CD14-positive monocyte (primary cell): ENCODE results near the gene KCTD20. TPM values are rescaled to one million over a fixed set of nuclear protein-coding genes. Genes with fewer than 3 reads are reported as not detected.

ENCODE experiments used
- DNase-seq, 3 donors: peaks; one replicate each; pipeline ENCODE4 v3.0.0-alpha.2; 2011 to 2022
- H2AFZ ChIP-seq: 2 replicates; pipeline ENCODE4 v1.6.0; 2012; ENCODE audit warnings: mild to moderate bottlenecking, low read depth, low read length, inconsistent platforms; ENCODE audit not compliant: insufficient read depth, poor library complexity, severe bottlenecking
- H3K27ac ChIP-seq, 2 donors: 1 replicate in 1 of 2; 2 replicates in 1 of 2; pipeline ENCODE4 v1.5.1; 2012 to 2013; ENCODE audit warnings: low read length in 2 of 2, control low read depth in 1 of 2, inconsistent platforms in 1 of 2, low read depth in 1 of 2, mild to moderate bottlenecking in 1 of 2
- H3K27me3 ChIP-seq, 2 donors: one replicate each; pipeline versions ENCODE4 v1.6.0 to v1.6.1; 2011 to 2013; ENCODE audit warnings: low read length in 2 of 2; ENCODE audit not compliant: control insufficient read depth in 2 of 2, insufficient read depth in 2 of 2
- H3K36me3 ChIP-seq, 2 donors: replicated peaks in 1 of 2; 1 replicate in 1 of 2; 2 replicates in 1 of 2; pipeline versions ENCODE4 v1.5.1 to v1.6.1; 2012 to 2013; ENCODE audit warnings: low read length in 2 of 2, control low read depth in 1 of 2, inconsistent platforms in 1 of 2, mild to moderate bottlenecking in 1 of 2; ENCODE audit not compliant: insufficient read depth in 2 of 2, control insufficient read depth in 1 of 2
- H3K4me1 ChIP-seq, 2 donors: 1 replicate in 1 of 2; 2 replicates in 1 of 2; pipeline versions ENCODE4 v1.5.1 to v1.6.1; 2012 to 2013; ENCODE audit warnings: low read length in 2 of 2, control low read depth in 1 of 2, inconsistent platforms in 1 of 2, mild to moderate bottlenecking in 1 of 2, moderate library complexity in 1 of 2; ENCODE audit not compliant: insufficient read depth in 2 of 2, control insufficient read depth in 1 of 2
- H3K4me2 ChIP-seq: replicated peaks from 2 replicates; pipeline ENCODE3; 2012; ENCODE audit warnings: low read length, moderate library complexity, mild to moderate bottlenecking; ENCODE audit not compliant: poor library complexity, severe bottlenecking; ENCODE audit errors: extremely low read depth
- H3K4me3 ChIP-seq, 3 experiments: fragments of 200-600 bp in 1 of 3; sonication (generic) in 1 of 3; replicated peaks in 1 of 3; 1 replicate in 2 of 3; 2 replicates in 1 of 3; pipeline ENCODE4 v1.5.1; 2011 to 2013; ENCODE audit warnings: low read length in 3 of 3, mild to moderate bottlenecking in 3 of 3, control low read depth in 2 of 3, low read depth in 2 of 3, inconsistent platforms in 1 of 3, moderate library complexity in 1 of 3
- H3K79me2 ChIP-seq: 2 replicates; pipeline ENCODE4 v1.6.0; 2012; ENCODE audit warnings: mild to moderate bottlenecking, control low read depth, inconsistent platforms, low read length, moderate library complexity; ENCODE audit not compliant: insufficient read depth
- H3K9ac ChIP-seq: 2 replicates; pipeline ENCODE4 v1.6.0; 2017; ENCODE audit warnings: low read length, mild to moderate bottlenecking; ENCODE audit not compliant: insufficient read depth, poor library complexity, severe bottlenecking
- H3K9me3 ChIP-seq, 2 donors: replicated peaks in 1 of 2; 1 replicate in 1 of 2; 2 replicates in 1 of 2; pipeline versions ENCODE4 v1.5.1 to v1.6.1; 2012 to 2013; ENCODE audit warnings: low read length in 2 of 2, control low read depth in 1 of 2; ENCODE audit not compliant: control insufficient read depth in 1 of 2, insufficient read depth in 1 of 2
- H4K20me1 ChIP-seq: 2 replicates; pipeline ENCODE4 v1.6.0; 2012; ENCODE audit warnings: mild to moderate bottlenecking, low read length, control low read depth, moderate library complexity; ENCODE audit not compliant: insufficient read depth
- H3K27ac Mint-ChIP-seq, 7 donors: one replicate each; pipeline ENCODE4 v1.8.0; 2020; ENCODE audit warnings: mild to moderate bottlenecking in 7 of 7, mixed read lengths in 7 of 7, moderate library complexity in 6 of 7, inconsistent platforms in 2 of 7
- H3K27me3 Mint-ChIP-seq, 3 donors: one replicate each; pipeline ENCODE4 v1.8.0; 2021 to 2022; ENCODE audit warnings: low read depth in 3 of 3, mild to moderate bottlenecking in 3 of 3, mixed read lengths in 3 of 3, moderate library complexity in 3 of 3, inconsistent platforms in 1 of 3
- H3K36me3 Mint-ChIP-seq, 2 donors: one replicate each; pipeline ENCODE4 v1.8.0; 2020; ENCODE audit warnings: mixed read lengths in 2 of 2, inconsistent platforms in 1 of 2, mild to moderate bottlenecking in 1 of 2
- H3K4me1 Mint-ChIP-seq: one replicate; pipeline ENCODE4 v1.8.0; 2020; ENCODE audit warnings: mild to moderate bottlenecking, mixed read lengths
- H3K4me3 Mint-ChIP-seq, 2 donors: one replicate each; pipeline ENCODE4 v1.8.0; 2020; ENCODE audit warnings: mild to moderate bottlenecking in 2 of 2, mixed read lengths in 2 of 2, moderate library complexity in 1 of 2
- H3K9me3 Mint-ChIP-seq, 7 donors: one replicate each; pipeline ENCODE4 v1.8.0; 2020 to 2022; ENCODE audit warnings: mixed read lengths in 7 of 7, mild to moderate bottlenecking in 6 of 7, moderate library complexity in 6 of 7, inconsistent platforms in 2 of 7
- WGBS: methylation state at CpG from one replicate; pipeline ENCODE4 v1.1.5; 2013; ENCODE audit warnings: missing lambda C conversion rate; ENCODE audit not compliant: insufficient coverage; 5-methylcytosine and 5-hydroxymethylcytosine counted together
- intact Hi-C, 2 donors: fragments of 100-400 bp; cut with micrococcal nuclease; formaldehyde crosslinking; loops; one replicate each; pipeline versions ENCODE4 v1.15.0 to v1.15.1; 2023
- polyA plus RNA-seq, 3 donors: library from polyadenylated mRNA; depleted of rRNA in 1 of 3; unstranded in 2 of 3; stranded (reverse) in 1 of 3; fragments of 300-500 nt in 2 of 3; fragments of >200 nt in 1 of 3; fragmentation: Illumina TruSeq in 2 of 3; gene quantifications; 1 replicate in 2 of 3; 2 replicates in 1 of 3; pipeline ENCODE4 v1.2.3, GENCODE V29; 2012 to 2021
- TF ChIP-seq, protein P1 (sequence below): fragments of 200-600 bp; IDR thresholded peaks from one replicate; pipeline ENCODE4 v1.8.0; 2022; ENCODE audit warnings: antibody characterized with exemption, mild to moderate bottlenecking

KCTD20 gene
- polyA plus RNA-seq, 3 donors, result 23.7 to 79.7 (median 73.9) TPM

DNA sequence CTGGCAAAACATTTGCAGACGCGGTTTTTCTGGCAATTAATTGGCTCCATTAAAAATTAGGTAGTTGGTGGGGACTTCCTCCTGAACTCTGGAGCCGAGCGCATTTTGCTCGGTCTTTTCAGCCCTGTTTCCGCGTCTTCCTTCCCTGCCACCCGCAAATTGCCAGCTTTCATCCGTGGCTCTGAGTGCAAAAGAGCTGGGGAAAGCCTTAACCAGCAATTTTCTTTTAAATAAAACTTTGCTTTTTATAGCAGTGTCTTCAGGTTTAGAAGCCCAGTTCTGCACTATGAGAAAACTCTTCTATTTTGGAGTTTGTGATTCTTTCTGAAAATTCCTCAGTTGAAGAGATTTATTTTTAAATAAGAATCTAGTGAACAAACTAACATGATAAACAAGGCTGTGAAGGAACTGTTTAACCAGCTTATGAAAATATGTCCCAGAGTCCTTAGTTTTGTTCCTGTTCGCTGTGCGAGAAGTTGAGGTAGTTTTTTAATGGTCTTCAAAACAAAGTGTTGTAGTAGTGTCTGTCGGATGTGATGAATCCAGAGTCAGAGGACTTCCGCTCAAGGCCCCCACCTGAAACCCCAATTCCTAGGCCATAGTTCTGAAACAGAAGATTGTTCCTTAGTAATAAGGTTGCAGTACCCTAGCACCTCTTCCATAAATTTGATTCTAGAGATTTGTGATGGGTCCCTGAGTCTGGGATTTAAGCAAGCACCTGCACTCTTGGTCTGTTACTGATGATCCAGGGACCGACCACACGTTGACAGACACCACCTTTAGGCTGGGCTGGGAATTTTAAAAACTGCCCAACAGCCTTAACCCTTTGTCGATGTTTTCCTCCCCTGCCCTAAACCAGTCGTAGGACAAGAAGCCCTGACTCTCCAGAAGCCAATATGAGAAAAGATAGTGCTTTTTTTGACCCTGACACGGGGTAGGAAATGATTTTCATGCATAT is 950 bp downstream of the KCTD20 start:
- H3K4me1 Mint-ChIP-seq, result peaks cover 44% of the 10 kb centered on the region
- TF ChIP-seq, protein P1, sequence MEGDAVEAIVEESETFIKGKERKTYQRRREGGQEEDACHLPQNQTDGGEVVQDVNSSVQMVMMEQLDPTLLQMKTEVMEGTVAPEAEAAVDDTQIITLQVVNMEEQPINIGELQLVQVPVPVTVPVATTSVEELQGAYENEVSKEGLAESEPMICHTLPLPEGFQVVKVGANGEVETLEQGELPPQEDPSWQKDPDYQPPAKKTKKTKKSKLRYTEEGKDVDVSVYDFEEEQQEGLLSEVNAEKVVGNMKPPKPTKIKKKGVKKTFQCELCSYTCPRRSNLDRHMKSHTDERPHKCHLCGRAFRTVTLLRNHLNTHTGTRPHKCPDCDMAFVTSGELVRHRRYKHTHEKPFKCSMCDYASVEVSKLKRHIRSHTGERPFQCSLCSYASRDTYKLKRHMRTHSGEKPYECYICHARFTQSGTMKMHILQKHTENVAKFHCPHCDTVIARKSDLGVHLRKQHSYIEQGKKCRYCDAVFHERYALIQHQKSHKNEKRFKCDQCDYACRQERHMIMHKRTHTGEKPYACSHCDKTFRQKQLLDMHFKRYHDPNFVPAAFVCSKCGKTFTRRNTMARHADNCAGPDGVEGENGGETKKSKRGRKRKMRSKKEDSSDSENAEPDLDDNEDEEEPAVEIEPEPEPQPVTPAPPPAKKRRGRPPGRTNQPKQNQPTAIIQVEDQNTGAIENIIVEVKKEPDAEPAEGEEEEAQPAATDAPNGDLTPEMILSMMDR, result peak; percentile 22
- peak in 2 of 3 donors; percentile 36 to 43 for DNase-seq
- H3K27ac ChIP-seq, result peak overlapping the region; percentile 91 to 99
- peak overlapping the region; percentile 85 for H3K4me2 ChIP-seq
- WGBS, result 0% methylated on average over 4 of the region's 18 CpGs
- peaks cover 0 to 17% of the 10 kb centered on the region in 2 donors for H3K36me3 ChIP-seq
- peak overlapping the region; percentile 98 to 100 for H3K4me3 Mint-ChIP-seq
- peak overlapping the region; percentile 67 for H2AFZ ChIP-seq
- peaks cover 68% of the 10 kb centered on the region for H3K79me2 ChIP-seq
- no peaks in the 10 kb centered on the region for H3K27me3 ChIP-seq
- H3K4me3 ChIP-seq, result peak overlapping the region; percentile 81 to 98 (median 97)
- H3K9me3 ChIP-seq, result peaks cover 3% of the 10 kb centered on the region in 2 donors
- peaks cover 12 to 14% of the 10 kb centered on the region in 2 donors for H3K36me3 Mint-ChIP-seq
- intact Hi-C loops, result loop anchor here (2.0 to 10.0 kb wide), 4 partner anchors 13 to 151 kb away; partner anchors contain the start of genes SRSF3 (in 1 of the 2) and STK38 (in 1 of the 2)
- no peaks in the 10 kb centered on the region for H3K27me3 Mint-ChIP-seq
- peaks cover 36 to 40% of the 10 kb centered on the region in 2 donors for H3K4me1 ChIP-seq
- H3K27ac Mint-ChIP-seq, result peak overlapping the region; percentile 97 to 100 (median 98)
- peak overlapping the region; percentile 99 for H3K9ac ChIP-seq
- peaks cover 0 to 4% (median 3%) of the 10 kb centered on the region in 7 donors for H3K9me3 Mint-ChIP-seq
- H4K20me1 ChIP-seq, result peaks cover 35% of the 10 kb centered on the region

DNA sequence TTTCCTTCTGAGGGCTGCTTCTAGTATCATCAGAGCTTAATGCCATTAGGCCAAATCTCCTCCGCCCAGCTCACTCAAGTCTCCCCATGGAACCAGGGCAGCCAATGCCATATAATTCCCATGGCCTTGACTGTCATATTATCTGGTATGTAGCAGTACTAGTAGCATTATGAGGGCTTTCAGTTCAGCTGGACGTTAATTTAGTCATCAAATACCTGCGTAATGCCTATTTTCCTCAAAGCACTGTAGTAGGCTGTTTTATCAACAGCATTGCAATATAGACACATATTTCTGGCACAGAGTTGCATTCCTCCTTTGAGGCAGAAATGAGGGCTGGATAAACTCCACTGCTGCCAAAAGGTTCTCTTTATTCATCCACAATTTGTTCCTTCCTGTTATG is 1.7 kb downstream of the KCTD20 start:
- H3K4me1 ChIP-seq, result peaks cover 36 to 40% of the 10 kb centered on the region in 2 donors
- peaks cover 18 to 21% of the 10 kb centered on the region in 2 donors for H3K36me3 Mint-ChIP-seq

More for the DNA sequence above, 1.7 kb downstream of the KCTD20 start:
- H3K36me3 ChIP-seq, result peaks cover 0 to 24% of the 10 kb centered on the region in 2 donors
- WGBS, result 80% methylated on average over 2 of the region's 3 CpGs
- DNase-seq, result no peak
- peaks cover 45% of the 10 kb centered on the region for H3K4me1 Mint-ChIP-seq
- H3K9me3 ChIP-seq, result peaks cover 3 to 8% of the 10 kb centered on the region in 2 donors
- intact Hi-C loops, result loop anchor here (2.0 to 10.0 kb wide), 4 partner anchors 14 to 150 kb away; partner anchors contain the start of genes SRSF3 (in 1 of the 2) and STK38 (in 1 of the 2)
- H3K4me2 ChIP-seq, result peak overlapping the region; percentile 85
- H3K27me3 Mint-ChIP-seq, result no peaks in the 10 kb centered on the region
- H4K20me1 ChIP-seq, result peaks cover 36% of the 10 kb centered on the region
- H3K27ac Mint-ChIP-seq, result peak overlapping the region in 4 of 7 donors; percentile 97 to 99 (median 98)
- peaks cover 75% of the 10 kb centered on the region for H3K79me2 ChIP-seq
- peak overlapping the region; percentile 98 to 100 for H3K4me3 Mint-ChIP-seq
- peak overlapping the region; percentile 99 for H3K9ac ChIP-seq
- H3K4me3 ChIP-seq, result peak overlapping the region in 2 of 3 experiments; percentile 97 to 98
- peak overlapping the region in 1 of 2 donors; percentile 99 for H3K27ac ChIP-seq
- no peaks in the 10 kb centered on the region for H3K27me3 ChIP-seq
- TF ChIP-seq, protein P1, result no peak
- peaks cover 5 to 11% (median 8%) of the 10 kb centered on the region in 7 donors for H3K9me3 Mint-ChIP-seq
- H2AFZ ChIP-seq, result no peak overlapping the region
